ENCODE results near the gene PTTG2. TPM values are rescaled to one million over a fixed set of nuclear protein-coding genes. Genes with fewer than 3 reads are reported as not detected.

The PTTG2 gene
- polyA plus RNA-seq, 1 of the 3 experiments (the other 2 are of a cell fraction), result not detected

DNA sequence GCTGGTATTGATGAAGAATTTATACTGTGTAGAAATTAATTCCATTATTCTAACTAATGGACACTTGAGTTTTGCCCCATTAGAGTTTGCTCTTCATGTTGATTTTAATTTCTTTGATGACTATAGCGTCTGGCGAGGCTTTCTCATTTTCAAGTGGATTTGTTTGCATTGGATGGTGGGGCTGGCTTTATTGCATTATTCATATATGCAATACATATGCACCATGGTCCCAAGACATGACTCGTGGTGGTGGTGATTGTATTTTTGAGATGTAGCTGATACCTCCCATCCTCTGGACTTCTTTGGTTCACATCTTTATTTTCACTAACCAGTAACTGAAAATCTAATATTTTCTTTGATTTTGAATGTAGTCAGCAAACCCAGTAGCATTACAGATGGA lies 39.8 kb downstream of the PTTG2 start:
- peaks cover 0 to 8% of the 10 kb centered on the region in 2 experiments; a peak in 2 of 4 replicates for H3K4me1 ChIP-seq (ENCODE audit: control insufficient read depth in 1 of 2, insufficient read depth in 2 of 2, low read depth in 1 of 2, low read length in 1 of 2)
- H2AFZ ChIP-seq (ENCODE audit: low read depth), result no peak overlapping the region
- no peaks in the 10 kb centered on the region for H3K27me3 ChIP-seq (ENCODE audit: insufficient read depth)
- no peaks in the 10 kb centered on the region for H4K20me1 ChIP-seq (ENCODE audit: insufficient read depth)
- H3K4me3 ChIP-seq (ENCODE audit: low read depth in 2 of 2, low read length in 1 of 2), result no peak overlapping the region
- POLR2A ChIA-PET, result no interaction called here
- H3K9ac ChIP-seq, result no peak overlapping the region
- H3K79me2 ChIP-seq (ENCODE audit: insufficient read depth), result peaks cover 14% of the 10 kb centered on the region
- H3K4me2 ChIP-seq, result no peak overlapping the region
- H3K9me3 ChIP-seq, result no peaks in the 10 kb centered on the region
- no peak for DNase-seq
- TF ChIP-seq, protein P1, sequence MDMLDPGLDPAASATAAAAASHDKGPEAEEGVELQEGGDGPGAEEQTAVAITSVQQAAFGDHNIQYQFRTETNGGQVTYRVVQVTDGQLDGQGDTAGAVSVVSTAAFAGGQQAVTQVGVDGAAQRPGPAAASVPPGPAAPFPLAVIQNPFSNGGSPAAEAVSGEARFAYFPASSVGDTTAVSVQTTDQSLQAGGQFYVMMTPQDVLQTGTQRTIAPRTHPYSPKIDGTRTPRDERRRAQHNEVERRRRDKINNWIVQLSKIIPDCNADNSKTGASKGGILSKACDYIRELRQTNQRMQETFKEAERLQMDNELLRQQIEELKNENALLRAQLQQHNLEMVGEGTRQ (IDR thresholded peaks at IDR 0.05; ENCODE audit: borderline replicate concordance, low read depth, low read length), result no peak
- TF ChIP-seq, protein P2, sequence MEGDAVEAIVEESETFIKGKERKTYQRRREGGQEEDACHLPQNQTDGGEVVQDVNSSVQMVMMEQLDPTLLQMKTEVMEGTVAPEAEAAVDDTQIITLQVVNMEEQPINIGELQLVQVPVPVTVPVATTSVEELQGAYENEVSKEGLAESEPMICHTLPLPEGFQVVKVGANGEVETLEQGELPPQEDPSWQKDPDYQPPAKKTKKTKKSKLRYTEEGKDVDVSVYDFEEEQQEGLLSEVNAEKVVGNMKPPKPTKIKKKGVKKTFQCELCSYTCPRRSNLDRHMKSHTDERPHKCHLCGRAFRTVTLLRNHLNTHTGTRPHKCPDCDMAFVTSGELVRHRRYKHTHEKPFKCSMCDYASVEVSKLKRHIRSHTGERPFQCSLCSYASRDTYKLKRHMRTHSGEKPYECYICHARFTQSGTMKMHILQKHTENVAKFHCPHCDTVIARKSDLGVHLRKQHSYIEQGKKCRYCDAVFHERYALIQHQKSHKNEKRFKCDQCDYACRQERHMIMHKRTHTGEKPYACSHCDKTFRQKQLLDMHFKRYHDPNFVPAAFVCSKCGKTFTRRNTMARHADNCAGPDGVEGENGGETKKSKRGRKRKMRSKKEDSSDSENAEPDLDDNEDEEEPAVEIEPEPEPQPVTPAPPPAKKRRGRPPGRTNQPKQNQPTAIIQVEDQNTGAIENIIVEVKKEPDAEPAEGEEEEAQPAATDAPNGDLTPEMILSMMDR (IDR thresholded peaks at IDR 0.05), result no peak
- TF ChIP-seq TAF1 (IDR thresholded peaks at IDR 0.05; ENCODE audit: borderline replicate concordance, low read depth, low read length) (no peak), RXRA (IDR thresholded peaks at IDR 0.05; ENCODE audit: borderline replicate concordance, low read depth) (no peak), RAD21 (IDR thresholded peaks at IDR 0.05; ENCODE audit: low read length) (no peak), TEAD4 (IDR thresholded peaks at IDR 0.05; ENCODE audit: borderline replicate concordance, insufficient read depth) (no peak), NFIC (IDR thresholded peaks at IDR 0.05; ENCODE audit: borderline replicate concordance) (no peak), TCF12 (IDR thresholded peaks at IDR 0.05) (no peak), POLR2AphosphoS5 (IDR thresholded peaks at IDR 0.05; ENCODE audit: low read depth, low read length) (no peak), EZH2phosphoT487 (IDR thresholded peaks at IDR 0.05; ENCODE audit: borderline replicate concordance, low read depth) (no peak), EP300 (IDR thresholded peaks at IDR 0.05; ENCODE audit: borderline replicate concordance in 1 of 2, low read depth in 1 of 2, low read length in 1 of 2) (no peak), NRF1 (IDR thresholded peaks at IDR 0.05; ENCODE audit: low read depth, low read length) (no peak), YY1 (IDR thresholded peaks at IDR 0.05; ENCODE audit: low read depth) (no peak), RCOR1 (IDR thresholded peaks at IDR 0.05; ENCODE audit: low read length) (no peak)
- TF ChIP-seq, protein P3, sequence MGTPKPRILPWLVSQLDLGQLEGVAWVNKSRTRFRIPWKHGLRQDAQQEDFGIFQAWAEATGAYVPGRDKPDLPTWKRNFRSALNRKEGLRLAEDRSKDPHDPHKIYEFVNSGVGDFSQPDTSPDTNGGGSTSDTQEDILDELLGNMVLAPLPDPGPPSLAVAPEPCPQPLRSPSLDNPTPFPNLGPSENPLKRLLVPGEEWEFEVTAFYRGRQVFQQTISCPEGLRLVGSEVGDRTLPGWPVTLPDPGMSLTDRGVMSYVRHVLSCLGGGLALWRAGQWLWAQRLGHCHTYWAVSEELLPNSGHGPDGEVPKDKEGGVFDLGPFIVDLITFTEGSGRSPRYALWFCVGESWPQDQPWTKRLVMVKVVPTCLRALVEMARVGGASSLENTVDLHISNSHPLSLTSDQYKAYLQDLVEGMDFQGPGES (IDR thresholded peaks at IDR 0.05; ENCODE audit: low read depth, low read length), result no peak
- TF ChIP-seq, protein P4, sequence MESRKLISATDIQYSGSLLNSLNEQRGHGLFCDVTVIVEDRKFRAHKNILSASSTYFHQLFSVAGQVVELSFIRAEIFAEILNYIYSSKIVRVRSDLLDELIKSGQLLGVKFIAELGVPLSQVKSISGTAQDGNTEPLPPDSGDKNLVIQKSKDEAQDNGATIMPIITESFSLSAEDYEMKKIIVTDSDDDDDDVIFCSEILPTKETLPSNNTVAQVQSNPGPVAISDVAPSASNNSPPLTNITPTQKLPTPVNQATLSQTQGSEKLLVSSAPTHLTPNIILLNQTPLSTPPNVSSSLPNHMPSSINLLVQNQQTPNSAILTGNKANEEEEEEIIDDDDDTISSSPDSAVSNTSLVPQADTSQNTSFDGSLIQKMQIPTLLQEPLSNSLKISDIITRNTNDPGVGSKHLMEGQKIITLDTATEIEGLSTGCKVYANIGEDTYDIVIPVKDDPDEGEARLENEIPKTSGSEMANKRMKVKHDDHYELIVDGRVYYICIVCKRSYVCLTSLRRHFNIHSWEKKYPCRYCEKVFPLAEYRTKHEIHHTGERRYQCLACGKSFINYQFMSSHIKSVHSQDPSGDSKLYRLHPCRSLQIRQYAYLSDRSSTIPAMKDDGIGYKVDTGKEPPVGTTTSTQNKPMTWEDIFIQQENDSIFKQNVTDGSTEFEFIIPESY (IDR thresholded peaks at IDR 0.05; ENCODE audit: borderline replicate concordance, low read depth), result no peak
- TF ChIP-seq, protein P5, sequence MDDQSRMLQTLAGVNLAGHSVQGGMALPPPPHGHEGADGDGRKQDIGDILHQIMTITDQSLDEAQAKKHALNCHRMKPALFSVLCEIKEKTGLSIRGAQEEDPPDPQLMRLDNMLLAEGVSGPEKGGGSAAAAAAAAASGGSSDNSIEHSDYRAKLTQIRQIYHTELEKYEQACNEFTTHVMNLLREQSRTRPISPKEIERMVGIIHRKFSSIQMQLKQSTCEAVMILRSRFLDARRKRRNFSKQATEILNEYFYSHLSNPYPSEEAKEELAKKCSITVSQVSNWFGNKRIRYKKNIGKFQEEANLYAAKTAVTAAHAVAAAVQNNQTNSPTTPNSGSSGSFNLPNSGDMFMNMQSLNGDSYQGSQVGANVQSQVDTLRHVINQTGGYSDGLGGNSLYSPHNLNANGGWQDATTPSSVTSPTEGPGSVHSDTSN (IDR thresholded peaks at IDR 0.05), result no peak
- TF ChIP-seq, protein P6, sequence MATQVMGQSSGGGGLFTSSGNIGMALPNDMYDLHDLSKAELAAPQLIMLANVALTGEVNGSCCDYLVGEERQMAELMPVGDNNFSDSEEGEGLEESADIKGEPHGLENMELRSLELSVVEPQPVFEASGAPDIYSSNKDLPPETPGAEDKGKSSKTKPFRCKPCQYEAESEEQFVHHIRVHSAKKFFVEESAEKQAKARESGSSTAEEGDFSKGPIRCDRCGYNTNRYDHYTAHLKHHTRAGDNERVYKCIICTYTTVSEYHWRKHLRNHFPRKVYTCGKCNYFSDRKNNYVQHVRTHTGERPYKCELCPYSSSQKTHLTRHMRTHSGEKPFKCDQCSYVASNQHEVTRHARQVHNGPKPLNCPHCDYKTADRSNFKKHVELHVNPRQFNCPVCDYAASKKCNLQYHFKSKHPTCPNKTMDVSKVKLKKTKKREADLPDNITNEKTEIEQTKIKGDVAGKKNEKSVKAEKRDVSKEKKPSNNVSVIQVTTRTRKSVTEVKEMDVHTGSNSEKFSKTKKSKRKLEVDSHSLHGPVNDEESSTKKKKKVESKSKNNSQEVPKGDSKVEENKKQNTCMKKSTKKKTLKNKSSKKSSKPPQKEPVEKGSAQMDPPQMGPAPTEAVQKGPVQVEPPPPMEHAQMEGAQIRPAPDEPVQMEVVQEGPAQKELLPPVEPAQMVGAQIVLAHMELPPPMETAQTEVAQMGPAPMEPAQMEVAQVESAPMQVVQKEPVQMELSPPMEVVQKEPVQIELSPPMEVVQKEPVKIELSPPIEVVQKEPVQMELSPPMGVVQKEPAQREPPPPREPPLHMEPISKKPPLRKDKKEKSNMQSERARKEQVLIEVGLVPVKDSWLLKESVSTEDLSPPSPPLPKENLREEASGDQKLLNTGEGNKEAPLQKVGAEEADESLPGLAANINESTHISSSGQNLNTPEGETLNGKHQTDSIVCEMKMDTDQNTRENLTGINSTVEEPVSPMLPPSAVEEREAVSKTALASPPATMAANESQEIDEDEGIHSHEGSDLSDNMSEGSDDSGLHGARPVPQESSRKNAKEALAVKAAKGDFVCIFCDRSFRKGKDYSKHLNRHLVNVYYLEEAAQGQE (IDR thresholded peaks at IDR 0.05; ENCODE audit: low read depth, low read length), result no peak
- TF ChIP-seq, protein P7, sequence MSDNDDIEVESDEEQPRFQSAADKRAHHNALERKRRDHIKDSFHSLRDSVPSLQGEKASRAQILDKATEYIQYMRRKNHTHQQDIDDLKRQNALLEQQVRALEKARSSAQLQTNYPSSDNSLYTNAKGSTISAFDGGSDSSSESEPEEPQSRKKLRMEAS (IDR thresholded peaks at IDR 0.05; ENCODE audit: low read depth), result no peak
- WGBS (ENCODE audit: low lambda C conversion rate), result 99% methylated on average over 3 of the region's 3 CpGs
- H3F3A ChIP-seq (replicated peaks; ENCODE audit: insufficient read depth), result no peaks in the 10 kb centered on the region
- no peak overlapping the region for H3K27ac ChIP-seq (ENCODE audit: low read depth in 2 of 2, low read length in 1 of 2)
- CTCF ChIA-PET, result no interaction called here
- H3K9me2 ChIP-seq, result no peaks in the 10 kb centered on the region
- no peaks in the 10 kb centered on the region for H3K36me3 ChIP-seq (replicated peaks in 1 of 2; ENCODE audit: control insufficient read depth in 1 of 2, insufficient read depth in 2 of 2, low read length in 1 of 2)

All from SK-N-SH (cell line).